AG09319 (cell line): ENCODE results near the gene PNO1.
A peak's percentile ranks its signal among the peaks of the same experiment; 100 is the strongest.
"Not testable (repeated sequence)": the region's sequence is repeated elsewhere in the genome, so short reads cannot be mapped to it uniquely, and the experiment has no call there.

Source experiments
- DNase-seq: peaks from one replicate; pipeline ENCODE4 v3.0.0-alpha.2; 2010; ENCODE audit warnings: low read depth; ENCODE audit errors: extremely low read depth
- TF ChIP-seq, protein P1 (sequence below): IDR thresholded peaks from 2 replicates; pipeline ENCODE4 v1.5.1; 2011; ENCODE audit warnings: low read depth, mild to moderate bottlenecking, inconsistent platforms, low read length, moderate library complexity

The PNO1 gene

DNA sequence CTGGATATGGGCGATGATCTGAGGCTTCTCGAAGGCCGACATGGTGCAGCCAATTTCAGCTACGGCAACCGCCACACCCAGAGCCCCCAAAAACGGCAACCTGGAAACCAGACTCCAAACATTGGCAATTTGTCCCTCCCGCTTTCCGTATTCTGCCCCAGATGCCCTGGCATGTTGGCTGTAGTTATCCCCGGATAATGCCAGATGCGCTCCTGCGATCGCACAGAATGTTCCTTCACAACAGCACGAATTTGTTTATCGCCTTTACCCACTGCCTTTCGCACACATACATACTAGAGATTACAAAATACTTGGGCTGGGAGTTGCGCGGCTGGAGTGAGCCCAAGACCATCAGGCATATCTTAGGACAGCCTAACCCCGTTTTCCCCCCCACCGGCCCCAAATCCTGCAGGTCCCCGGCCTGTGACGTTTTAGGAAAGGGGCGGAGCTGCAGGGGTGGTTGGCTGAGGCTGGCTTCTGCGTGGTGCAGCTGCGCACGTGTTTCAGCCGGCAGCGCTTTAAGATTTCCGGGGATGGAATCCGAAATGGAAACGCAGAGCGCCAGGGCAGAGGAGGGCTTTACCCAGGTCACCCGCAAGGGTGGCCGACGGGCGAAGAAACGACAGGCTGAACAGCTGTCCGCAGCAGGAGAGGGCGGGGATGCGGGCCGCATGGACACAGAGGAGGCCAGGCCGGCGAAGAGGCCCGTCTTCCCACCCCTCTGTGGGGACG is at the start of gene PNO1:
Gene PNO1, plus strand, starts transcription at position 487 of the 732 bp plus-strand sequence. Its CDS starts 47 bp downstream, at position 534.
- TF ChIP-seq, protein P1, sequence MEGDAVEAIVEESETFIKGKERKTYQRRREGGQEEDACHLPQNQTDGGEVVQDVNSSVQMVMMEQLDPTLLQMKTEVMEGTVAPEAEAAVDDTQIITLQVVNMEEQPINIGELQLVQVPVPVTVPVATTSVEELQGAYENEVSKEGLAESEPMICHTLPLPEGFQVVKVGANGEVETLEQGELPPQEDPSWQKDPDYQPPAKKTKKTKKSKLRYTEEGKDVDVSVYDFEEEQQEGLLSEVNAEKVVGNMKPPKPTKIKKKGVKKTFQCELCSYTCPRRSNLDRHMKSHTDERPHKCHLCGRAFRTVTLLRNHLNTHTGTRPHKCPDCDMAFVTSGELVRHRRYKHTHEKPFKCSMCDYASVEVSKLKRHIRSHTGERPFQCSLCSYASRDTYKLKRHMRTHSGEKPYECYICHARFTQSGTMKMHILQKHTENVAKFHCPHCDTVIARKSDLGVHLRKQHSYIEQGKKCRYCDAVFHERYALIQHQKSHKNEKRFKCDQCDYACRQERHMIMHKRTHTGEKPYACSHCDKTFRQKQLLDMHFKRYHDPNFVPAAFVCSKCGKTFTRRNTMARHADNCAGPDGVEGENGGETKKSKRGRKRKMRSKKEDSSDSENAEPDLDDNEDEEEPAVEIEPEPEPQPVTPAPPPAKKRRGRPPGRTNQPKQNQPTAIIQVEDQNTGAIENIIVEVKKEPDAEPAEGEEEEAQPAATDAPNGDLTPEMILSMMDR: no peak
- peak; percentile 88 for DNase-seq

DNA sequence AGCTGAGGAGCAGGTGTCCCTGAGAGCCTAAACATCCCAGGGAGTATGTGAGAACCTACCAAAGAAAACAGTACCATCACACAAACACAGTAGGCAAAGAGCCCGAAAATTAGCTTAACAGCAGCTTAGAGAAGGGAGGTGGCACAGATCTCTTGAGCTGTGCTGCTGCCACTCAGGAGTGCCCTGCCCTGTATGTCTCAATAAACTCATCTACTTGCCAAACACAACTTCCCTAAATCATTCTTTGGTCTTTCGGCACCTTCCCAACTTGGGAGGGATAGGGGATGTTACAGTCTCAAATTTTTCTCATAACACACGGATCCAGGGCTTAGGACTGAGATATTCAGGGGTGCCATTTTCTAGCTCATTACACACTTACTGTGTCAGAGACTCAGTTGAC is 49.6 kb upstream of the PNO1 start:
- DNase-seq: no peak
- TF ChIP-seq, protein P1: no peak

DNA sequence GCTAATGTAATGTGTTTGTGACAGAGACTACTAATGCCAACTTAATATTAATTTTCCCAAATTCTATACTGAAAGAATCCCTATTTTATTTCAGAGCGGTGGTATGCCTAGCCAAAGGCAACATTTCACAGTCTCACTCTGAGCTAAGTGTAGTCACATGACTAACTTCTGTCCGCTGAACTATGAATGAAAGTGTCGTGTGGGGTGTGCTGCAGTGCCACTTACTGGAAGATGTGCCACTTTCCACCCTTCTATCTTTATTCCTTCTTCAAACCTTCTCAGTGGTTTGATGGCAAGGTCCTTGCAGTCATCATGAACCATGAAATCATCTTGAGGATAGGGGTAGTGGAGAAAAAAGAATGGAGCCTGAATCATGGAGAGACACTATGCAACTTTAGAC is 47.6 kb upstream of the PNO1 start:
- TF ChIP-seq, protein P1: no peak
- no peak for DNase-seq

DNA sequence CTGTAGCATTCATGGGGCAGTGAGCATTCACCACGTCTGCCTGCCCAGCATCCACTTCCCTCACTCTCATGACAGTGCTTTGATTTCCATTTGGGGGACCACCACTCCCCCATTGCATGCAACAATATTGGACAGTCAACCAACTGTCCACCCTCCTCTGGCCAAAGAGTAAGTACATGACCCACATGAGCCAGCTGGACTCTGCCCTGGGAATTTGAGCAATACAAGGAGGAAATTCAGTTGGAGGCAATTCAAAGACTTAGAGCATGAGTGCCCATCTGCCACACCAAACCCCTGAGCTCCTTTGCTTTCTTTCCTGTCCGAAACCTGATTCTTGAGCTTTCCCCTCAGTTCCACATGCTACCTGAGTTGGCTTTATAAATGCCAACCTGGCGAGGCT is 41.7 kb upstream of the PNO1 start:
- DNase-seq: no peak
- TF ChIP-seq, protein P1: no peak

DNA sequence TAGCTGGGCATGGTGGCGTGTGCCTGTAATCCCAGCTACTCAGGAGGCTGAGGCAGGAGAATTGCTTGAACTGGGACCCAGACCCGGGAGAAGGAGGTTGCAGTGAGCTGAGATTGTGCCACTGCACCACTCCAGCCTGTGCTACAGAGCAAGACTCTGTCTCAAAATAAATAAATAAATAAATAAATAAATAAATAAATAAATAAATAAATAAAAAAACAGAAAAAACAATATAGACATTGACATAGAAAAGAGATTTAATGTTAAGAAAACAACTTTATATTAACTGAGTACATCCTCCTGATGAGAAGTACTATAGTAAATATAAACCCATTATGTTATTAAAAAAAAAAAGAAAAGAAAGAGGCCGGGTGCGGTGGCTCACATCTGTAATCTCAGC is 39.8 kb upstream of the PNO1 start:
- not testable (repeated sequence) for DNase-seq

DNA sequence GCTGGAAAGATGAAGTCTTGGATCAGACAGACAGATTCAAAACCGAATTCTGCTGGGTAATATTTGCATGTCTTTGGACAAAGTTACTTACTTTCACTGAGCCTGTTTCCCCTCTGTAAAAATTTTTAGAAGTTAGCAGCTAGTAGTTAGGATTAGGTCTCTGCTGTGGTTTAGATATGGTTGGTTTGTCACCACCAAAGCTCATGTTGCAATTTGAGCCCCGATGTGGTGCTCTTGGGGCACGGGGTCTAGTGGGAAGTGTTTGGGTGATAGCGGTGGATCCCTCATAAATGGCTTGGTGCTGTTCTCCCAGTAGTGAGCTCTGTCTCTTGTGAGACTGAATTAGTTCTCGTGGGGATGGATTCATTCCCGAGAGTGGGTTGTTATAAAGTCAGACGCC is 38.9 kb upstream of the PNO1 start:
- TF ChIP-seq, protein P1: no peak
- DNase-seq: no peak

DNA sequence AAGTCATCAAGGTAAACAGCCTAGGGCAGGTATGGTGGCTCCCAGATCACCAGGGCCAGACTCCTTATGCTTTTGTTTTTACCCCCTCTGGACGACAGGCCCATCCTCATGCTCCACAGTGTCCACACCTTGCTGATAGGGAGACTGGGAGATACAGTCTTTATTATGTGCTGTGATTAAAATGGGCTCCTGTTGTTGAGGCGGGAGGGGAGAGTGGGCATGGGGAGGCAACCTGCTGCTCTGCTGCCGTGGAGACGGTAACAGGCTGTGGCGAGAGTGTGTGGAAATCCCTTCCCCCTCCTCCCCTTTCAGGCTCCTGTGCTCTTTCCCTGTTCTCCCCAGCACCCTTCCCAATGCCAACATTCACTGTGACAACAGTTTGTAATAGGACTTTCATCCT is 38.2 kb upstream of the PNO1 start:
- TF ChIP-seq, protein P1: no peak
- DNase-seq: no peak
